Coronary artery (tissue), 2 donors: ENCODE results near the gene DTNB.
A peak's percentile ranks its signal among the peaks of the same experiment; 100 is the strongest.

ENCODE experiments used
- DNase-seq: peaks from one replicate; pipeline ENCODE4 v3.0.0-alpha.2; 2017; ENCODE audit warnings: low spot score
- H3K27ac ChIP-seq, 2 donors: fragments of 200-600 bp; sonication (generic); one replicate each; pipeline ENCODE4 v1.5.1; 2016 to 2019
- H3K4me3 ChIP-seq: fragments of 200-600 bp; sonication (generic); 2 replicates; pipeline ENCODE4 v1.5.1; 2016; ENCODE audit warnings: mild to moderate bottlenecking, moderate library complexity
- TF ChIP-seq, protein P1 (sequence below): fragments of 200-600 bp; sonication (generic); IDR thresholded peaks from one replicate; pipeline ENCODE4 v1.5.1; 2019; ENCODE audit warnings: antibody characterized with exemption

DTNB gene

DNA sequence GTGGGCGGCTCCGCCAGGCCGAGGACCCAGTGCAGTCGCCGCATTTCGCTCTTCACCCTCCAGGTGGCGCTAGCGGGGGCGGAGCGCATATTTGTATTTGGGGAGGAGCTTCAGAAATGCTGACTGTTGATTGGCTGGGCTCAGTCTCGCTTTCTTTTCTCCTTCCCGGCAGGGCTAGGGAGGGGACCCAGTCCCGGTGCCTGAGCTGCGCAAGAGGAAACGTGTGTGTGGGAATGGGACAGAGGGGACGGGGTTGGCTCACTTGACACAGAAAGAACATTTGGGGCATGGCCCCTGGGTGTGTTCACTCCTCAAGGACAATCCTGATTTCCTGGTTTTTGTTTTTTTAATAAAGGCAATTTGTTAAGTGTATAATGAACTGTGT, 311.3 kb downstream of the DTNB start:
- peak overlapping the region in 1 of 2 donors; percentile 54 for H3K27ac ChIP-seq
- TF ChIP-seq, protein P1, sequence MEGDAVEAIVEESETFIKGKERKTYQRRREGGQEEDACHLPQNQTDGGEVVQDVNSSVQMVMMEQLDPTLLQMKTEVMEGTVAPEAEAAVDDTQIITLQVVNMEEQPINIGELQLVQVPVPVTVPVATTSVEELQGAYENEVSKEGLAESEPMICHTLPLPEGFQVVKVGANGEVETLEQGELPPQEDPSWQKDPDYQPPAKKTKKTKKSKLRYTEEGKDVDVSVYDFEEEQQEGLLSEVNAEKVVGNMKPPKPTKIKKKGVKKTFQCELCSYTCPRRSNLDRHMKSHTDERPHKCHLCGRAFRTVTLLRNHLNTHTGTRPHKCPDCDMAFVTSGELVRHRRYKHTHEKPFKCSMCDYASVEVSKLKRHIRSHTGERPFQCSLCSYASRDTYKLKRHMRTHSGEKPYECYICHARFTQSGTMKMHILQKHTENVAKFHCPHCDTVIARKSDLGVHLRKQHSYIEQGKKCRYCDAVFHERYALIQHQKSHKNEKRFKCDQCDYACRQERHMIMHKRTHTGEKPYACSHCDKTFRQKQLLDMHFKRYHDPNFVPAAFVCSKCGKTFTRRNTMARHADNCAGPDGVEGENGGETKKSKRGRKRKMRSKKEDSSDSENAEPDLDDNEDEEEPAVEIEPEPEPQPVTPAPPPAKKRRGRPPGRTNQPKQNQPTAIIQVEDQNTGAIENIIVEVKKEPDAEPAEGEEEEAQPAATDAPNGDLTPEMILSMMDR: peak; percentile 85

DNA sequence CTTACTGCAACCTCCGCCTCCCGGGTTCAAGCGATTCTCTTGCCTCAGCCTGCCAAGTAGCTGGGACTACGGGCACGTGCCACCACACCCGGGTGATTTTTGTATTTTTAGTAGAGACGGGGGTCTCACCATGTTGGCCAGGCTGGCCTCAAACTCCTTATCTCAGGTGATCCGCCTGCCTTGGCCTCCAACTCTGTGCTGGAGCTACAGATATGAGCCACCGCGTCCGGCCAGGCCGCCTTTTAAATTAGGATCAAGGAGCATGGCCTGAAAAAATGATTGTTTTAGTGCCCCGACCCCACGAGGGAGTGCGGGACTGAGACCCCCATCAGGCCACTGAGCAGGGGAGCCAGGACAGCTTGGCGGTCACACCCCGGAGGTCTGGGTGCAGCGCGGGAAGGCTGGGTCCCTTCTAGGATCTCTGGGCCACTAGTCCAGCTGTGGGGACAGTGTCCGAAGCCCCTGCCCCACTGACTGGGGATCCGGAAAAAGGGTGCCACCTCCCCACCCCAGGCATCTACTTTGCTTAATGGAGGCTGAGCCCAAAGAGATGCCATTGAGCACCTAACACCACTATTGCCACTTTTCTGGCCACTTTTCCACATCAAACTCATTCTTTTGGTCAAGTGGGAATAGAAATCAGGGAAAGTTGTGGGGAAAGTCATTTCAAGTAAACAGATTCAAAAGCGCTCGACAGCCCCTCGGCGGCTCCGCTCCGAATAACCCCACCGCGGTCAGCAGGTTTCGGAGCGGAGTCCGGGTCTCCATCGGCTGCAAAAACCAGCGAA, 311.9 kb downstream of the DTNB start:
- Histone ChIP-seq H3K4me3 (peak overlapping the region; percentile 66), H3K27ac (no peak overlapping the region)
- TF ChIP-seq, protein P1: no peak
- no peak for DNase-seq

More for the DNA sequence above, 311.3 kb downstream of the DTNB start:
- peak overlapping the region; percentile 66 for H3K4me3 ChIP-seq
- DNase-seq: peak; percentile 93

DNA sequence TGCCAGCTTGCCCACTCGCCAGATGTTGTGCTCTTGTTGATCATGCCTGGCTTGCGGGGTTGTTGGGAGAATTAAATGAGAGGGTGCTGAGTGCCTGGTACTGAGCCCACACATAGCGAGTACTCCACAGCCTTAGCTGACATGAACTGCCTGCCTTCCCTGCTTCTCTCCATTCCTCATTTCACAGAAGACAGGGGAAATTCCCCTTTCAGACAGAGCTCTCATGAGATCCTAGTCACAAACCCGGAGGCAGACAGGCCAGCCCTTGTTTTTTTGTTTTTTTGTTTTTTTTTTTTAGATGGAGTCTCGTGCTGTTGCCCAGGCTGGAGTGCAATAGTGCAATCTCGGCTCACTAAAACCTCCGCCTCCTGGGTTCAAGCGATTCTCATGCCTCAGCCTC, 314.5 kb downstream of the DTNB start:
- Histone ChIP-seq H3K27ac (no peak overlapping the region), H3K4me3 (no peak overlapping the region)
- TF ChIP-seq, protein P1: no peak
- DNase-seq: no peak

DNA sequence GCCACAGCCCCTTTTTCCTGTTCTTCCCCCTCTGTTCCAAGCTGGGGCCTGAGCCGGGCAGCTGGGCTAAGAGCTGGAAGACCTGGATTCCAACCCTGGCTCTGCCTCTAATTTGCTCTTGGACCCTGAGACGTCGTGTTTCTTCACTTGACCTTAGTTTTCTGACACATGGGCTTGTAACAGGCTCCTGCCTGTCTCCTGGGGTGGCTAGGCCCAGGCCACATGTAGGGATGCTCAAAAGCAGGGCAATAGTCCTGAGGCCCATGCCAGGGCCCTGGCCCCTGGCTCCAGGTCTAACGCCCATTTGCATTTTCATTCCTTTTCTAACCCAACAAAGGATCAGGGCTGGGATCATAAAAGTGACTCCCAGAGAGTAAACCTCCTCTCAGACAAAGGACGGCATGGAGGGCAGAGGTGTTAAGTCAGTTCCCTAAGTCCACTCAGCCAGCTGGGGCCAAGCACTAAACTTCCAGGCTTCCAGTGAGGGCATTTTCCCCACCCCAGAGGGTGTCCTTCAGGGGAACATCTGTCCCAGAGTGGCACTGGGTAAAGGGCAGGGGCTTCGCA, 315.0 kb downstream of the DTNB start:
- H3K27ac ChIP-seq: no peak overlapping the region
- DNase-seq: no peak
- TF ChIP-seq, protein P1: no peak
- no peak overlapping the region for H3K4me3 ChIP-seq

DNA sequence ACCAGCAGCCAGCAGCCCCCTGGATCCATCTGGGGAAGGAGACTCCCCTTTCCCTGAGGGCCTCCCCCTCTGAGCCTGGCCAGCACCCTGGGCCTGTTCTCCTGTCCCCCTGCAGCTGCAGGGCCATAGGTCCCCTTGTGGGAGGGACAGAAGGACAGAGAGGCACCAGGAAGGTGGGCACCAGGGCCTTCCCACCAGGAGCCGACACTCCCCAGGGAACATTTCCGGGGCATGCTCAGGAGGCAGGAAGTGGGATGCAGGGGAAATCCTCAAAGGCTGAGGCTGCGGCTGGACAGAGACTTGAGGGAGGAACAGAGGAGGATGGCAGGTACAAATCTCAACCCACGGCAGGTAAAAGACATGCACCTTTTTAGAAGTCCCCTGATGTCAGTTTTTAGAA, 317.3 kb downstream of the DTNB start:
- TF ChIP-seq, protein P1: no peak

DNA sequence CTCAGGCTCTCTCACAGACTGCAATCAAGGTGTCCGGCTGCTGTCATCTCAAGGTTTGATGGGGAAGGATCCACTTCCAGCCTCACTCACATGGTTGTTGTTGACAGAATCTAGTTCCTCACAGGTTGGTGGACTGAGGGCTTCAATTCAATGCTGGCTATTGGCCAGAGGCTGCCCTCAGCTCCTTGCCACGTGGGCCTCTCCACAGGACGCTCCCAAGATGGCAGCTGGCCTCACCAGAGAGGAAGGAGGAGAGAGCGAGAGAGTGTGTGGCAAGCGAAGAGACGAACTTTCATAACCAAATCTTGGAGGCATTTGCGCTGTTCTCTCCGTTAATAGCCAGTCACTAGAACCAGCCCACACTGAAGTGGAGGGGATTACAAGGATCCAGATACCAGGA, 318.1 kb downstream of the DTNB start:
- TF ChIP-seq, protein P1: no peak
- Histone ChIP-seq H3K4me3 (no peak overlapping the region), H3K27ac (no peak overlapping the region)
- no peak for DNase-seq

More for the DNA sequence above, 317.3 kb downstream of the DTNB start:
- Histone ChIP-seq H3K27ac (no peak overlapping the region), H3K4me3 (no peak overlapping the region)
- no peak for DNase-seq

DNA sequence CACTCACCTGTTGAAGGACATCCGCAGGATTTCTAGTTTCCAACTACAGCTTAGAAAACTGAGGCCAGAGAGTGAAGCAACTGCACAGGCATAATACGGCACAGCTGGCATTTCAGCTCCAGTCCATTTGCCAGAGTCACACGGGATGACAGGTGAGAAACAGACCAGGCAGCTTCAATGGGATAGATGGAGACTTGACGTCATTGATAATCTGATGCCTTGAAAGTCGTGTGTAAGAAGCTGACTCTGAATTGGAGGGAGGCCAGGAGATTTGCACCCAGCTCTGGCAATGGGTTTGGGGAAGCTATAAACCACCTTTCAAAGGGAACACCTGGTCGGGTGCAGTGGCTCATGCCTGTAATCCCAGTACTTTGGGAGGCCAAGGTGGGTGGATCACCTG, 319.3 kb downstream of the DTNB start:
- TF ChIP-seq, protein P1: no peak
- Histone ChIP-seq H3K27ac (no peak overlapping the region), H3K4me3 (no peak overlapping the region)
- no peak for DNase-seq
